SW 1271 (cell line): ENCODE data around the gene NRXN3.
"Not testable (repeated sequence)": the region's sequence is repeated elsewhere in the genome, so short reads cannot be mapped to it uniquely, and the experiment has no call there.

Experiments
- DNase-seq, 2 experiments: peaks; one replicate each; lab custom pipeline; 2025; lab: John Stamatoyannopoulos, UW

The NRXN3 gene

DNA sequence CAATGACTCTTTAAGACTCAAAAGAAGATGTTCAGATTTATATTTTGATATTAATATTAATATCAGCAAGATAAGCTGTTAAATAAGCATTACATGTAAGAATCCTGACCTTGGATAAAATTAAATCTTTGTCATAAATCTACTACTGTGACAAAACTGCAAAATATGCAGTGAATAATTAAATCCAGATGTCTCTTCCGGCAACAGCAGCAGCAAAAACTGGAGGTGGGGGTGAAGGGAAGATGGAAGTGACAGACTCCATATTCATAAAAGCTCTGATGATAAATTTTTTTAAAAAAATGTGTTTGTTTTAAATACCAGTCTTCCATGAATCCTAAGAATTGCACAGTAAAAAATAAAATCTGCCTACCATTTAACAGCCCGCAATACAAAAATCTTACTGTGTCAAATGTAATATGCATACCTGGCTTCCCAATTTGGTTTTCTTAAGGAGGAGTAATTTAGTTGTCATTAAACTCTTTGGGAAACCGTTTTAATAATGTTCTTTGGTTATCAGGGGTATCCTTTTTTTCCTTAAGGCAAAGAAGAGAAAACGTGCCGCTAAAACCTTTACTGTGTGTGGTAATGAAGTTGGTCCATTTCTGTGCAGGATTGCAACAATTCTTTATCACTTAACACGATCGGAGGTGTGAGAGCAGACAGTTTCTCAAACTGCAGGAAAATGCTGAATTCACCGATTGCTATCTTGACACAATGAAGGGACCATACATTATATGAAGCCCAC, 1562.9 kb downstream of the NRXN3 start:
- DNase-seq, result no peak

DNA sequence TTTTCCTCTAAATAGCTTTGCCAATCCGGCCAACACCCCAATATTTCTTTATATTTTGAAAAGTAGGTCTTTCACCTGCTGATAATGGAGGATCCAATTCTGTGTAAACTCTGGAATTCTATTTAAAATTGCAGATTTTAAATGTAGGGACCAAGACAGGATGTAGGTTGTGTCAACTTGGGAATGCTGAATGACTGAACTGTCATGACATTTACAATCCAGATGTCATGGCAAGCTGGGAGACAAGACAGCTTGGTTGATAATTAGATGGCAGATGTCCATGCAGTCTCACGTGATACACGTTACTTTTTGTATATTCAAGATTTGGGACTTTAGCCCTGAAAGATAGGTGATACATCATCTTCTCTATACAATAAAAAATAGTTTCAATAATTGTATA, 1564.0 kb downstream of the NRXN3 start:
- DNase-seq, result no peak

- no peak for DNase-seq
These were observed 1564.5 kb downstream of the NRXN3 start for GRCh38 chr14:79734656-79735055.

DNA sequence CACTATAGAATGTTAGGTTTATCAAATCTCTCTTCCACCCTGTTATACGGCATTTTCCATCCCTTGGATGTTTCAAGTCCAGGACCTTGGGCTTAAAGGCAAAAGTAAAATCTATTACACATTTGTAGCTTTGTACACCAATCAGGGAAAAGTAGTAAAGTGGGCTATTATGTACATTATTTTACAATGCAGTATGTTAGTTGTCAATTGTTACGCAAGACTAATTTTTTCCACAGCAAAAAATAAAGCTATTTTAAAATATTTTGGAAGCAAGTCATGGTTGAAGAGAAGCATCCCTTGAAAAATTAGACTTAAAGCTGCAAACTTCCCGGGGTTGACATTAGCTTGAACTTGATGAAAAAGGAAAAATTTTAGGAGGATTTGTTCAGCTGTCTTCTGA, 1564.9 kb downstream of the NRXN3 start:
- no peak for DNase-seq

DNA sequence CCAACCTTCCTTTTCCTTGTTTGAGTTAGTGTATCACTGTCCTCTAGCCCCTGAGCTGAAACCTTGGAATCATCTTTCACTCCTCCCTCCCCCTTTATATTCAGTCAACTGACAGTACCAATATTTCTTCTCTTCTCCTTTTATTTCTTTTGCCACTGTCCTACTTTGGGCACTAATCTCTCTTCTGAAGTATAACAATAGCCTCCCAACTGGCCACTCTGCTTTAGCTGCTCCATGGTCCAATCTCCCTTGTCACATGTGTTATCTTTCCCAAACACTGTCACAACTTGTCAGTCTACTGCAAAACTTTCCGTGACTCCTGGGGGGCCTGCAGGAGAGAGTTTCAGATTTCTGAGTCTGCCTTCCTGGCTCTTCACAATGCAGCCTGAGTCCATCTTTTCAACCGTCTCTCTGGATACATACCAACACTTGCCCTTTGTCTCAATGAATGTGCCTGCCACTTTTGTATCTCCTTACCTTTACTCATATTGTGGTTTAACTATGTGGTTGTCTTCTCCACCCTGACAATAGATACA, 1570.0 kb downstream of the NRXN3 start:
- no peak for DNase-seq

GRCh38 chr14:79742142-79742541, 1572.0 kb downstream of the NRXN3 start:
- DNase-seq, result no peak

GRCh38 chr14:79745046-79745445, 1574.9 kb downstream of the NRXN3 start:
- DNase-seq, result no peak

DNA sequence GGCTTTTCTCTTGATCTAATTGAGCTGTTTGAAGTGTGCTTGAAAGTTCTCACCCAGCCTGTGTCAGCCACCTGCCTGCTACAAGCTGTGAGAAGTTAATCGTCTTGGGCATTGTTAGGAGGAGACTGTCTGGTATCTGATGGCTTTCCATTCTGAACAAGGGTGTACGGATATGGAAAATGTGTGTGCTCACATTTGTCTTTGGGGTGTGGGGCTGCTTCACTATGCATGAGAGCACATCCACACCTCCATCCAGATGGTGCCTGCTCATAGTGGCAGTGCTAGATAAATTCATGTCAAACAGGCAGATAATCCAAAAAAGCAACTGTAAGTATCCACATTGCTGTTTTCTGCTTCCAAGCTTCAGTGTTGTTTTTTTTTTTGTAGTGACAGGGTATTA, 1578.9 kb downstream of the NRXN3 start:
- DNase-seq, result no peak

DNA sequence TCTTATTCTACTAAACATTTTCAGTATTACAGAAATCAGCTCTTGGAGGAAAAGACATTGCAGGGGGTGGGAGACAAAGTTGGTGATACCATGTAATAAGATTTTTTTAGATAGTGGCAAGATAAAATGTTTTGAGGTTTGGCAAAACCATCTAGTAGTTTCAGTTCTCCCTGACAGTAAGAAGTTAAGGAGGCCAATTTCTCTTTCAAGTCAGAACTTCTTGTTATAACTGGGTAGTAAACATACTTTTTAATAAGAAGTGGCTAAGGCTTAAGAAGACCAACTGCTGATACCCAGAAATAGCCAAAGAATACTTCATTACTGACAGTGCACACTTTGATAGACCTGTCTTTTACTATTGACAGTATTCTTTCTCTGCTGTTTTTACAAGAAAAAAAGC, 1588.8 kb downstream of the NRXN3 start:
- no peak for DNase-seq

DNA sequence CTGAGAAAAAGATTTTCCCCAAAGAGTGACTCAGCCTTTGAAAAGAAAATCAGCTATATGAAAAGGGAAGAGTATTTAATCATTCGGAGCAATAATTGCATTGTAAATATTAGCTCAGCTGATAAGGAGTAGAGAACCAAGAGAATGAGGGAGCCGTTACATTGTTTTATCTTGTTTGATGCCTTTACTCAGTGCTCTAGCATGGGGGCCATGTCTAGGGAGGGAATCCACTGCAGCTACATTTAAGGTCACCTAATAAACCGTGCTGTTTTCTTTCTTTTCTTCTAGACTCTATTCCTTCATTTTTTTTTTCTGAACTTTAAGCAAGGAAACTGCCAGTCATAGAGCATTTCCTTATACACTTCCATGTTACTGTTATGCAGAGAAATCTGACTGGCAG, 1594.2 kb downstream of the NRXN3 start:
- DNase-seq, result no peak

DNA sequence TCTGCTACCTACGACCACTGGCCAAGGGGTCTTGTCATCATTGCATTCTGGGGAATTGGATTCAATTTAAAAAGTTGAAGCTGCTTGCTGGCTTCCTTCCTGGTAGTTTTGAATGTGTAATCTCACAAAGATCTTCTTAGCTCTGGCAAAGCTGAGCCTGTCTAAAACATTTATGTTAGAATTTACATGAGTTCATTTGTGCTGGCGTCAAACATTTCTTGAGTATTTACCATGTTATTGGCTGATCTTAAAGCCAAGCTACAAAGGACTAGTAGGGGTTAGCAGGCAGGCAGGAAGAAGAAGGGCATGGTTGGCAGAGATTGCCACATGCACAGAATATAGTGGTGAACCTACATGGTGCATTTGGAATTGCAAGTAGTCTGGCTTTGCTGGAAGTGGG, 1596.3 kb downstream of the NRXN3 start:
- no peak for DNase-seq

- no peak for DNase-seq
These were observed 1597.1 kb downstream of the NRXN3 start for GRCh38 chr14:79767251-79767650.

GRCh38 chr14:79767721-79768120, 1597.5 kb downstream of the NRXN3 start:
- not testable (repeated sequence) for DNase-seq

GRCh38 chr14:79781882-79782281, 1611.7 kb downstream of the NRXN3 start:
- DNase-seq, result no peak

DNA sequence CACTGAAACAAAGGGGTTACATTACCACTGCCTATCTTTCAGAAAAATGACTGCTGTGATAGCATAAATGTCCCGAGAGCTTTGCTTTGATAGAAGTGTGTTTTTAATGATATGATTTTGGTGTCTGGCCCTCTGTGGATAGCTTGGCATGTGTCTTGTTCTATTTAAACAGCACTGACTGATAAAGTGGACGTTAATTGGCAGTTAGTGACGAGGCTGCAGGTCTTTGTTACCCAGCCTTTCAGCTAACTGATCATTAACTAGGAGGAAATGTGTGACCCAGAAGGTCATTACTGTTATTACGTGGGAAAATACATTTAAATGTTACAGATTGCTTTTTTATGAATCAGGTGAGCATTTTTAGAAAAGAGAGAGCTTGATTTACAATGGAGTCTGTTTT, 1612.9 kb downstream of the NRXN3 start:
- DNase-seq, result no peak

GRCh38 chr14:79786522-79786921, 1616.3 kb downstream of the NRXN3 start:
- DNase-seq, result no peak

- DNase-seq, result no peak
These were observed 1618.2 kb downstream of the NRXN3 start for GRCh38 chr14:79788346-79788745.

- DNase-seq, result no peak
These were observed 1621.0 kb downstream of the NRXN3 start for GRCh38 chr14:79791055-79791732.

GRCh38 chr14:79802093-79802492, 1631.9 kb downstream of the NRXN3 start:
- no peak for DNase-seq

DNA sequence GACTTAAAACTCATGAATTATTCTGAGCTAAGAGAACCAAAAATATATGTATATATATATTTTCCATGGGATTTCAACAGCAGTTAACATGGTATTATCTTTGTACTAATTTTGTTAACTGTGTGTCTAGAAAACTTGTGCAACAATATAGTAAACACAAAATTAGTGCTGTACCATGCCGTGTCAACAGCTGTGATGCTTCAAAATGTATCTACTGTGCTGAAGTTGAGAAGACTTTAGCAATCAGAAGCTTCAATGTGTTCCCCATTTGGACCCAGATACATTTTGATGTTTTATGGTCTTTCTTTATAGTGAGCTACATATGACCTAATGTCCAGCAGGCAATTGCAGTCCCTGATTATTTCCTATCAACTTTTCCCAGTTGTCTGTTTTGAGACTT, 1635.5 kb downstream of the NRXN3 start:
- DNase-seq, result no peak

DNA sequence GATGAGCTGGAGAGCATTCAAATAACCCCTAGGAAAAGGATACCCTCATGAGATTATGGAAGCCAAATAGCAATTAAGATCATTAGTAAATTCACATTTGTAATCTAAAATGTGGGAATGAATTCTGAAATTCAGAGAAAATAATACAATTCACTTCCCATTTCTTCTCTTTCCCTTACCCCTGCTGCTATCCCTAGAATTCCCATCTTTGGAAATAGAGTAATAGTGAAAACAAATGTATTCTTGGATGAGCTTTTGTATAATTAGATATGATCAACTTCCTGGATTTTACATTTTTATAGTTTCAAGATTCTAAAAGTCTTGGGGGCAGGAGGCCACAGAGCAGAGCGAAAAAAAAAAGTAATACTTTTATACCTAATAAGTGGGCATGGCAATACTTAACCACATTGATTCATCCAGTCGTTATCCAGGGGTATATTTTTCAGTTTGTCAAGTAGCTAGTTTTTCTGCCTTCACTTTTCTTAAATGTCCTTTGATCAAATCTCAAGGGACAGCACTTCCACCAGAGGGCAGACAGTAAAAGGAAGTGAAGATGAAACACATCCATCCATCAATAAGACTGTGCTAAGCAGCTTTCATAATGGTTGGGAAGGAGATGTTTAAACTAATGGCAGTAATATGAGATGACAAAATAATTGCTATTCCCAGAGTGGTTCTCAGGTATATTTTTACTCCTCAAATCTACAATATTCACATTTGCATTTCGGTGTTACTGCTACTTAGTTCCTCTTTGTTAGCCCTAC, 1639.9 kb downstream of the NRXN3 start:
- DNase-seq, result peak in 1 of 2 experiments; percentile 36

DNA sequence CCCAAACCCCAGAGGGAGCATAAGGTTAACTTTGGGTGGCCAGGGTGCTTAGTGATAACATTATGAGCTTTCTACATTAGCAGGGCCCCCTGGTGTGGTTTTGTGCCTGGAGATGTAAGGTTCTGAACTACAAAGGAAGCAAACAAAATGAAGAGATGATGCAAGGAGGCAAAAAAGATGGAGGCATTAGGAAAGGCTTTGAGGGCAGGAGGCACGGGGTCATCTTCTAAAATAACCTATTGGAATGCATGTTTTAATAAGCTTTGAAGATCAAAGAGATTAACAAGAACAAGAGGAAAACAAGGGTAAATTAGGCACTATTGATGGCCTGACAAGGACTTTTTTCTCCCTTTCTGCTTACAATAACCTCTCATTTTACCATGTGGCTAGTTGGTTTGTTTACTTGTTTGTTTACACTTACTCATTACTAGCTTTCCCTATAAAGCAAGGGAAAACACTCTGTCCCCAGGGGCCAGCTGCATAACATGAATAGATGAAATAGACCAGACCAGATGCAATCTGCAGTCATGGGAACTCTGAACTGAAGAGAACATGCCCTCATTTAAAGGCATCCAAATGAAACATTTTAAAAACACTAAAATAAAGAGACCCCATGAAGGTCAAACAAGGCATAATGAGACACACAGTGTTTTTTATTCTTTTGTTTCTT, 1650.8 kb downstream of the NRXN3 start:
- DNase-seq, result no peak
